ENCODE data around the gene TENT4A.
"Not testable (repeated sequence)": the region's sequence is repeated elsewhere in the genome, so short reads cannot be mapped to it uniquely, and the experiment has no call there.

The TENT4A gene

GRCh38 chr5:6713274-6714225, at the start of gene TENT4A:
Gene TENT4A, plus strand, starts transcription at chr5:6713432. Its CDS starts 552 bp downstream, at chr5:6713984.
- no peak for DNase-seq (ENCODE audit: low spot score)

- no peak for DNase-seq (ENCODE audit: low spot score)
Measured at GRCh38 chr5:6666762-6667161, 46.5 kb upstream of the TENT4A start.

GRCh38 chr5:6667648-6668047, 45.6 kb upstream of the TENT4A start:
- no peak for DNase-seq (ENCODE audit: low spot score)

GRCh38 chr5:6668717-6669116, 44.5 kb upstream of the TENT4A start:
- DNase-seq (ENCODE audit: low spot score): not testable (repeated sequence)

GRCh38 chr5:6673031-6673430, 40.2 kb upstream of the TENT4A start:
- no peak for DNase-seq (ENCODE audit: low spot score)

- no peak for DNase-seq (ENCODE audit: low spot score)
Measured at GRCh38 chr5:6673963-6674362, 39.3 kb upstream of the TENT4A start.

GRCh38 chr5:6674421-6674820, 38.8 kb upstream of the TENT4A start:
- DNase-seq (ENCODE audit: low spot score): no peak

GRCh38 chr5:6674886-6675285, 38.3 kb upstream of the TENT4A start:
- DNase-seq (ENCODE audit: low spot score): no peak

GRCh38 chr5:6675784-6676491, 37.3 kb upstream of the TENT4A start:
- DNase-seq (ENCODE audit: low spot score): no peak

- DNase-seq (ENCODE audit: low spot score): no peak
Measured at GRCh38 chr5:6676702-6677101, 36.5 kb upstream of the TENT4A start.

GRCh38 chr5:6678385-6678784, 34.8 kb upstream of the TENT4A start:
- DNase-seq (ENCODE audit: low spot score): no peak

GRCh38 chr5:6680922-6681321, 32.3 kb upstream of the TENT4A start:
- no peak for DNase-seq (ENCODE audit: low spot score)

- no peak for DNase-seq (ENCODE audit: low spot score)
Measured at GRCh38 chr5:6681682-6682081, 31.6 kb upstream of the TENT4A start.

- DNase-seq (ENCODE audit: low spot score): no peak
Measured at GRCh38 chr5:6682239-6682638, 31.0 kb upstream of the TENT4A start.

GRCh38 chr5:6683241-6683640, 30.0 kb upstream of the TENT4A start:
- no peak for DNase-seq (ENCODE audit: low spot score)

GRCh38 chr5:6684075-6684474, 29.2 kb upstream of the TENT4A start:
- DNase-seq (ENCODE audit: low spot score): no peak

- no peak for DNase-seq (ENCODE audit: low spot score)
Measured at GRCh38 chr5:6686501-6686900, 26.7 kb upstream of the TENT4A start.

GRCh38 chr5:6686915-6687409, 26.3 kb upstream of the TENT4A start:
- peak; percentile 51 for DNase-seq (ENCODE audit: low spot score)

- no peak for DNase-seq (ENCODE audit: low spot score)
Measured at GRCh38 chr5:6687505-6687904, 25.7 kb upstream of the TENT4A start.

GRCh38 chr5:6692906-6693305, 20.3 kb upstream of the TENT4A start:
- DNase-seq (ENCODE audit: low spot score): no peak

GRCh38 chr5:6698696-6699095, 14.5 kb upstream of the TENT4A start:
- DNase-seq (ENCODE audit: low spot score): no peak

- DNase-seq (ENCODE audit: low spot score): no peak
Measured at GRCh38 chr5:6699357-6699756, 13.9 kb upstream of the TENT4A start.

GRCh38 chr5:6700074-6700684, 13.1 kb upstream of the TENT4A start:
- DNase-seq (ENCODE audit: low spot score): no peak

Data from kidney capillary endothelial cell (primary cell).